K562 (cell line): ENCODE measurements around the gene OTUD5.

Experiments
- BCL6 ChIP-seq: fragments of 250-450 bp; sonication (Bioruptor Pico); IDR thresholded peaks from 2 replicates; pipeline ENCODE4 v1.4.0; 2020
- JUND ChIP-seq, 2 experiments: IDR thresholded peaks; 2 replicates in 1 of 2; 3 replicates in 1 of 2; pipeline ENCODE4 v1.6.1; 2011; ENCODE audit warnings: borderline replicate concordance in 2 of 2, low read depth in 2 of 2, low read length in 2 of 2, improper control_type of control experiment in 1 of 2, missing biosample characterization in 1 of 2, missing genetic modification characterization in 1 of 2, missing genetic modification reagents in 1 of 2
- TF ChIP-seq, protein P1 (sequence below), 2 experiments: fragments of 450-650 bp; formaldehyde crosslinking in 1 of 2; IDR thresholded peaks; 2 replicates each; pipeline versions ENCODE4 v1.4.0 to v1.6.1; 2014 to 2020; ENCODE audit warnings: mild to moderate bottlenecking in 2 of 2, borderline replicate concordance in 1 of 2, low read depth in 1 of 2
- TF ChIP-seq, protein P2 (sequence below), 2 experiments: IDR thresholded peaks; 2 replicates each; pipeline ENCODE4 v1.6.1; 2011; ENCODE audit warnings: borderline replicate concordance in 1 of 2, control low read depth in 1 of 2, low read depth in 1 of 2, low read length in 1 of 2, mild to moderate bottlenecking in 1 of 2, mixed read lengths in 1 of 2, moderate library complexity in 1 of 2; ENCODE audit not compliant: insufficient read depth in 1 of 2, insufficient read length in 1 of 2, poor library complexity in 1 of 2, severe bottlenecking in 1 of 2; ENCODE audit errors: extremely low read depth in 1 of 2

DNA sequence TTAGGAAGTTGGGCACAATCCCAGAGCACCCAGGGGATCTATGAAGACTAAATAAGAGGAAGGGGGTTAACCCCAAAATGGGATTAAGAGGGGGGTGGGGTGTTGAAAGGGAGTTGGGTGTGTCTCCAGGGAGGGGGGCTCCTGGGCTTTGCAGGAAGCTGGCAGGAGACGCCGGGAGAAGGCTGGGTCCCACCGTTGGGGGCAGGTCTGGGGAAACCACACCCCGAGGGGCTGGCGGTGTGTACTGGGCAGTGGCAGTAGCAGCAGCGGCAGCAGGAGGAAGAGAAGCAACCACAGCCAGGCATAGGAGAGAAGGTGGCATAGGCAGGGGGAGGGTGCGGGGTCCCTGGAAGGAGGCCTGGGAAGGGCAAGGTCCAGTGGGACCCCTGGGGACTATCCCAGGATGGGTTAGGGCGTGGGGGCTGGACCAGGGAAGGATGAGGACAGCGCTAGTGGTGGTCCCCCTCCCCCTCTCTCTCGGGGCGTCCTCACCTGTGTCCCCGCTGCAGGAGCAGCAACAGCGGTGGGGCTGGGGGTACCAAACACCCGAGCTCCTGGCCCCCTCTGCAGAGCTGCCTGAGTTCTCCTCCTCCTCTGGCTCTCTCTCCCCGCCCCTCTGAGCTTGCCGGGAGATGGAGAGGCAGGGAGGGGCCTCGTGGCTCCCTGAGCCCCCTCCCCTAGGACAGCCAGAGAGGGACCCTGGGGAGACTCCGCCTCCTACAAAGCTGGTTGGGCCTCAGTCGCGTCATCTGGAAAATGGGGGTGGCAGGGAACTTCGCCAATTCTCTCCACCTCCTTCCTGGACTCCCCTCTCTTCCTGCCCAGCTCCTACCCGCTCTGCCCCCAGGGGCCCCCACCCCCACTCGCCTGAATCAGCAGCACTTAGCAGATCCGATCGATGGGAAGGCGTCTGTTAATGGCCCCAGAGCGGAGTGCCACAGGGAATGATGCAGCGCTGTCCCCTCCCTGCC is 14.1 kb upstream of the OTUD5 start, which contains the start of gene KCND1:
- TF ChIP-seq, protein P1, sequence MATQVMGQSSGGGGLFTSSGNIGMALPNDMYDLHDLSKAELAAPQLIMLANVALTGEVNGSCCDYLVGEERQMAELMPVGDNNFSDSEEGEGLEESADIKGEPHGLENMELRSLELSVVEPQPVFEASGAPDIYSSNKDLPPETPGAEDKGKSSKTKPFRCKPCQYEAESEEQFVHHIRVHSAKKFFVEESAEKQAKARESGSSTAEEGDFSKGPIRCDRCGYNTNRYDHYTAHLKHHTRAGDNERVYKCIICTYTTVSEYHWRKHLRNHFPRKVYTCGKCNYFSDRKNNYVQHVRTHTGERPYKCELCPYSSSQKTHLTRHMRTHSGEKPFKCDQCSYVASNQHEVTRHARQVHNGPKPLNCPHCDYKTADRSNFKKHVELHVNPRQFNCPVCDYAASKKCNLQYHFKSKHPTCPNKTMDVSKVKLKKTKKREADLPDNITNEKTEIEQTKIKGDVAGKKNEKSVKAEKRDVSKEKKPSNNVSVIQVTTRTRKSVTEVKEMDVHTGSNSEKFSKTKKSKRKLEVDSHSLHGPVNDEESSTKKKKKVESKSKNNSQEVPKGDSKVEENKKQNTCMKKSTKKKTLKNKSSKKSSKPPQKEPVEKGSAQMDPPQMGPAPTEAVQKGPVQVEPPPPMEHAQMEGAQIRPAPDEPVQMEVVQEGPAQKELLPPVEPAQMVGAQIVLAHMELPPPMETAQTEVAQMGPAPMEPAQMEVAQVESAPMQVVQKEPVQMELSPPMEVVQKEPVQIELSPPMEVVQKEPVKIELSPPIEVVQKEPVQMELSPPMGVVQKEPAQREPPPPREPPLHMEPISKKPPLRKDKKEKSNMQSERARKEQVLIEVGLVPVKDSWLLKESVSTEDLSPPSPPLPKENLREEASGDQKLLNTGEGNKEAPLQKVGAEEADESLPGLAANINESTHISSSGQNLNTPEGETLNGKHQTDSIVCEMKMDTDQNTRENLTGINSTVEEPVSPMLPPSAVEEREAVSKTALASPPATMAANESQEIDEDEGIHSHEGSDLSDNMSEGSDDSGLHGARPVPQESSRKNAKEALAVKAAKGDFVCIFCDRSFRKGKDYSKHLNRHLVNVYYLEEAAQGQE (IDR thresholded peaks at IDR 0.05; ENCODE audit: borderline replicate concordance) = no peak
- TF ChIP-seq, protein P1 (CRISPR knock-in tag; IDR thresholded peaks at IDR 0.05; ENCODE audit: low read depth) = no peak
- TF ChIP-seq JUND (IDR thresholded peaks at IDR 0.05; ENCODE audit: borderline replicate concordance, low read depth, low read length) (no peak), JUND (tag; IDR thresholded peaks at IDR 0.05; ENCODE audit: borderline replicate concordance, low read depth, low read length) (no peak), BCL6 (CRISPR knock-in tag) (no peak)
- TF ChIP-seq, protein P2, sequence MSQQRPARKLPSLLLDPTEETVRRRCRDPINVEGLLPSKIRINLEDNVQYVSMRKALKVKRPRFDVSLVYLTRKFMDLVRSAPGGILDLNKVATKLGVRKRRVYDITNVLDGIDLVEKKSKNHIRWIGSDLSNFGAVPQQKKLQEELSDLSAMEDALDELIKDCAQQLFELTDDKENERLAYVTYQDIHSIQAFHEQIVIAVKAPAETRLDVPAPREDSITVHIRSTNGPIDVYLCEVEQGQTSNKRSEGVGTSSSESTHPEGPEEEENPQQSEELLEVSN (IDR thresholded peaks at IDR 0.05; ENCODE audit: borderline replicate concordance in 1 of 2, extremely low read depth in 1 of 2, insufficient read depth in 1 of 2, insufficient read length in 1 of 2, low read depth in 1 of 2, low read length in 1 of 2, poor library complexity in 1 of 2, severe bottlenecking in 1 of 2) = no peak
